SK-N-DZ (cell line): Measurements from ENCODE around the gene MRPL28.

ENCODE experiments used
- DNase-seq: peaks from one replicate; pipeline ENCODE4 v3.0.0-alpha.2; 2015; ENCODE audit warnings: low spot score

The MRPL28 gene

DNA sequence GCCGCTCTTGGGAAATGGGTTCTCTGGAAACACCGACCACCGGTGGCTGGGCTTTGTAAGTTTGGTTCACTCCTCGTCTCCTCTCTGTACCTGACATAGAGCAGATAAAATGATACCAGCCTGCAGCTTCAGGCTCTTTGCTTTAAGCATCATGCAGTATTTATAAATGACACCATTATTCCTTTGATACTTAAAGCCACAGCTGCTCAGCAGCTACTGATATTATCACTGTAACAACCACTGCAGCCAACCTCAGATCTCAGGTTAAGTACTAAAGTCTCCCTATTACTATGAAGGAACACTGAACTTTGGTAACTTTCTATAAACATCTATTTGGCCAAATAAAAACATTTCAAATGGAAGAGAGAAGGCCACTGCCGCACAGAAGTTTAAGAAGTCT, 52.8 kb downstream of the MRPL28 start:
- DNase-seq = no peak
